Fibroblast of lung (primary cell): Measurements from ENCODE around the gene ANKFN1. TPM values are rescaled to one million over a fixed set of nuclear protein-coding genes. Genes with fewer than 3 reads are reported as not detected.

ENCODE experiments used
- DNase-seq, 2 donors: peaks; one replicate each; pipeline versions ENCODE4 v3.0.0 to v3.0.0-alpha.2; 2010; ENCODE audit warnings: low read depth in 2 of 2
- H2AFZ ChIP-seq: 2 replicates; pipeline ENCODE4 v1.5.1; 2012; ENCODE audit warnings: low read length, control low read depth, inconsistent platforms
- H3K27ac ChIP-seq: 2 replicates; pipeline ENCODE4 v1.5.1; 2011; ENCODE audit warnings: low read length, control low read depth; ENCODE audit not compliant: insufficient read depth
- H3K27me3 ChIP-seq: 2 replicates; pipeline ENCODE4 v1.5.1; 2011; ENCODE audit warnings: mild to moderate bottlenecking, low read length; ENCODE audit not compliant: control insufficient read depth, insufficient read depth
- H3K36me3 ChIP-seq: 2 replicates; pipeline ENCODE4 v1.5.1; 2011; ENCODE audit warnings: low read length; ENCODE audit not compliant: control insufficient read depth, insufficient read depth
- H3K4me1 ChIP-seq: 2 replicates; pipeline ENCODE4 v1.5.1; 2011; ENCODE audit warnings: low read length; ENCODE audit not compliant: control insufficient read depth, insufficient read depth; ENCODE audit errors: extremely low read depth
- H3K4me2 ChIP-seq: 2 replicates; pipeline ENCODE4 v1.5.1; 2011; ENCODE audit warnings: low read length, control low read depth; ENCODE audit not compliant: insufficient read depth; ENCODE audit errors: extremely low read depth
- H3K4me3 ChIP-seq, 4 experiments: fragments of 200-600 bp in 1 of 4; sonication (generic) in 1 of 4; replicated peaks in 1 of 4; 2 replicates each; pipeline ENCODE4 v1.5.1; 2011 to 2016; ENCODE audit warnings: low read length in 4 of 4, low read depth in 3 of 4, mild to moderate bottlenecking in 3 of 4, control low read depth in 2 of 4, inconsistent platforms in 1 of 4, mixed read lengths in 1 of 4; ENCODE audit not compliant: insufficient read depth in 1 of 4; ENCODE audit errors: control extremely low read depth in 1 of 4
- H3K79me2 ChIP-seq: 2 replicates; pipeline ENCODE4 v1.5.1; 2012; ENCODE audit warnings: mild to moderate bottlenecking, low read length, inconsistent platforms; ENCODE audit not compliant: control insufficient read depth, insufficient read depth
- H3K9ac ChIP-seq: 2 replicates; pipeline ENCODE4 v1.5.1; 2011; ENCODE audit warnings: mild to moderate bottlenecking, low read length, control low read depth; ENCODE audit not compliant: insufficient read depth
- H3K9me3 ChIP-seq: 2 replicates; pipeline ENCODE4 v1.5.1; 2012; ENCODE audit warnings: low read depth, low read length; ENCODE audit not compliant: control insufficient read depth, insufficient read depth
- H4K20me1 ChIP-seq: 2 replicates; pipeline ENCODE4 v1.5.1; 2011; ENCODE audit warnings: low read length; ENCODE audit not compliant: control insufficient read depth, insufficient read depth; ENCODE audit errors: extremely low read depth
- EZH2 ChIP-seq: IDR thresholded peaks from 2 replicates; pipeline ENCODE4 v1.5.1; 2012; ENCODE audit warnings: low read length, control low read depth, mild to moderate bottlenecking; ENCODE audit errors: missing control alignments
- polyA plus RNA-seq, 2 donors: library from polyadenylated mRNA; depleted of rRNA in 1 of 2; stranded (reverse) in 1 of 2; unstranded in 1 of 2; fragments of >200 nt; gene quantifications; 2 replicates each; pipeline ENCODE4 v1.2.1, GENCODE V29; 2011 to 2012; ENCODE audit warnings: missing spikeins in 1 of 2
- total RNA-seq: library from RNA; depleted of rRNA; stranded (reverse); fragments of >200 nt; gene quantifications from 2 replicates; pipeline ENCODE4 v1.2.1, GENCODE V29; 2014
- TF ChIP-seq, protein P1 (sequence below), 2 donors: IDR thresholded peaks in 1 of 2; conservative IDR thresholded peaks in 1 of 2; 1 replicate in 1 of 2; 2 replicates in 1 of 2; pipeline ENCODE4 v1.5.1; 2011 to 2012; ENCODE audit warnings: low read length in 2 of 2, control low read depth in 1 of 2, inconsistent platforms in 1 of 2, low read depth in 1 of 2, mild to moderate bottlenecking in 1 of 2

ANKFN1 gene
- total and polyA plus RNA-seq, 2 donors (not counting 1 experiment from before 2014, with no cell fraction given) = 0.19 TPM; not detected in 1

DNA sequence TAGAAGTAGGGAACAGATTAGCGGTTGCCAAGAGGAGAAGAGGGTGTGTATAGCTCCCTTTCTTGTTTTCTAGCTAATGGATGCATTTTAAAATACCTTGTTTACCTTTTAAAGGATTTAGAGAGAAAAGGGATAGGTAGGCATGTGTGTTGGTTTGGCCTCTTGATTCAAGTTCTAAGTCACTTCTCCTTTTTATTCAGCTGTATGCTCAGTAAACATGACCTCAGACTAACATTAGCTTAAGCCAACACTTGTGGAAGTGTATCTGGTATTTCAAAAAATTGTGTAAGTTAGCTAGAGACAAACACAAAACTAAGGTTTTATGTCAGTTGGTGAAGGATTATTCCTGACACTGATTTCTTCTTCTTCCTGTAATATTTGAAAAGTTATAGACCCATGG is 236.1 kb downstream of the ANKFN1 start:
- no peak for TF ChIP-seq EZH2
- TF ChIP-seq, protein P1, sequence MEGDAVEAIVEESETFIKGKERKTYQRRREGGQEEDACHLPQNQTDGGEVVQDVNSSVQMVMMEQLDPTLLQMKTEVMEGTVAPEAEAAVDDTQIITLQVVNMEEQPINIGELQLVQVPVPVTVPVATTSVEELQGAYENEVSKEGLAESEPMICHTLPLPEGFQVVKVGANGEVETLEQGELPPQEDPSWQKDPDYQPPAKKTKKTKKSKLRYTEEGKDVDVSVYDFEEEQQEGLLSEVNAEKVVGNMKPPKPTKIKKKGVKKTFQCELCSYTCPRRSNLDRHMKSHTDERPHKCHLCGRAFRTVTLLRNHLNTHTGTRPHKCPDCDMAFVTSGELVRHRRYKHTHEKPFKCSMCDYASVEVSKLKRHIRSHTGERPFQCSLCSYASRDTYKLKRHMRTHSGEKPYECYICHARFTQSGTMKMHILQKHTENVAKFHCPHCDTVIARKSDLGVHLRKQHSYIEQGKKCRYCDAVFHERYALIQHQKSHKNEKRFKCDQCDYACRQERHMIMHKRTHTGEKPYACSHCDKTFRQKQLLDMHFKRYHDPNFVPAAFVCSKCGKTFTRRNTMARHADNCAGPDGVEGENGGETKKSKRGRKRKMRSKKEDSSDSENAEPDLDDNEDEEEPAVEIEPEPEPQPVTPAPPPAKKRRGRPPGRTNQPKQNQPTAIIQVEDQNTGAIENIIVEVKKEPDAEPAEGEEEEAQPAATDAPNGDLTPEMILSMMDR (conservative IDR thresholded peaks at IDR 0.05 in 1 of 2, IDR thresholded peaks at IDR 0.05 in 1 of 2; ENCODE audit: low read depth in 1 of 2, low read length in 2 of 2) = no peak
- no peaks in the 10 kb centered on the region for H3K27me3 ChIP-seq
- H3K9me3 ChIP-seq = no peaks in the 10 kb centered on the region
- H3K4me2 ChIP-seq = no peak overlapping the region
- no peak overlapping the region for H2AFZ ChIP-seq
- H3K36me3 ChIP-seq = no peaks in the 10 kb centered on the region
- H4K20me1 ChIP-seq = no peaks in the 10 kb centered on the region
- H3K4me3 ChIP-seq = no peak overlapping the region
- no peak overlapping the region for H3K27ac ChIP-seq
- no peaks in the 10 kb centered on the region for H3K79me2 ChIP-seq
- no peak overlapping the region for H3K9ac ChIP-seq
- no peak for DNase-seq
- H3K4me1 ChIP-seq = no peaks in the 10 kb centered on the region

DNA sequence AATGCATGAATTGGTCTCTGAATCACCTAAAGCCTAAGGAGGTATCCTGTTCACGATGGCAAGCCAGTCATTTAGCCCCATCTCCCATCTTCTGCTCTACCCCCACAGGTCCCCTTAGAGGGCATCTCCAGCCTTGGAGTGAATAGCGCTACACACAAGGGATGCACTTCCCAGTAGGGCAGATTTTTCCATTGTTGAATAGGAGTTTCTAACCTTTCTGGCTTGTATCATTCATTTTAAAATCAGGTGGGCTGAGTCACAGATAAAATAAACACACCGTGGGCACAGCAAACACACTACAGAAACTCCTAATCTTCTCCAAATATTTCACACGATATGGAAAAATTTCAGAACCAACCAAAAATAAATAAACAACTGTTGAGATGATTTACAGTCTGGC is 239.0 kb downstream of the ANKFN1 start:
- H3K36me3 ChIP-seq = no peaks in the 10 kb centered on the region
- no peak overlapping the region for H2AFZ ChIP-seq
- H3K4me2 ChIP-seq = no peak overlapping the region
- TF ChIP-seq, protein P1 (conservative IDR thresholded peaks at IDR 0.05 in 1 of 2, IDR thresholded peaks at IDR 0.05 in 1 of 2; ENCODE audit: low read depth in 1 of 2, low read length in 2 of 2) = no peak
- TF ChIP-seq EZH2 = no peak
- no peak overlapping the region for H3K27ac ChIP-seq
- no peaks in the 10 kb centered on the region for H3K4me1 ChIP-seq
- peak in 1 of 2 donors; percentile 11 for DNase-seq
- H3K27me3 ChIP-seq = no peaks in the 10 kb centered on the region
- H3K9me3 ChIP-seq = no peaks in the 10 kb centered on the region
- no peak overlapping the region for H3K9ac ChIP-seq
- H4K20me1 ChIP-seq = no peaks in the 10 kb centered on the region
- no peaks in the 10 kb centered on the region for H3K79me2 ChIP-seq
- H3K4me3 ChIP-seq = no peak overlapping the region

DNA sequence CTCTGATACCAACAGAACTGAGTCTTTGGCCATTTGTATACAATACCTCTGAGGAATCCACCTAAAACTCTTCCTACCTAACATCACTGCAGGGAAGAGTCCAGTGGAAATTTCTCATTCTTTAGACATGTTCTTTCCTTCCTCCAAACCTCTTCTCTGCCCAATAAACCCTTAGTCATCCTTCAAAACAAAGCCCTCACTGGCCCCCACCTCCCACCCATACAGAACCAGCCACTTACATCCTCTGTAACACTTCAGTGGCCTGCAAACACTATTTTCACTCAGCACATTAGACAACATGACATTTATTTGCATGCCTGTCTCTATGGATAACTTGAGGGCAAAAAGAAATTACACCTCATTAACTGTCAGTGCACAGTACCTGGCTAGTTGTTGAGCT is 239.9 kb downstream of the ANKFN1 start:
- no peak for DNase-seq

More for the DNA sequence above, 239.9 kb downstream of the ANKFN1 start:
- Histone ChIP-seq H3K9ac (no peak overlapping the region), H3K9me3 (no peaks in the 10 kb centered on the region), H3K4me3 (no peak overlapping the region), H3K36me3 (no peaks in the 10 kb centered on the region), H2AFZ (no peak overlapping the region), H3K79me2 (no peaks in the 10 kb centered on the region), H3K4me1 (no peaks in the 10 kb centered on the region), H3K27me3 (no peaks in the 10 kb centered on the region), H3K27ac (no peak overlapping the region), H3K4me2 (no peak overlapping the region), H4K20me1 (no peaks in the 10 kb centered on the region)
- TF ChIP-seq, protein P1 (conservative IDR thresholded peaks at IDR 0.05 in 1 of 2, IDR thresholded peaks at IDR 0.05 in 1 of 2; ENCODE audit: low read depth in 1 of 2, low read length in 2 of 2) = no peak
- no peak for TF ChIP-seq EZH2
